CMK (cell line): ENCODE data around the gene WRAP73.

Source experiments
- DNase-seq: peaks from one replicate; pipeline ENCODE4 v3.0.0-alpha.2; 2010; ENCODE audit warnings: low read depth

WRAP73 gene

DNA sequence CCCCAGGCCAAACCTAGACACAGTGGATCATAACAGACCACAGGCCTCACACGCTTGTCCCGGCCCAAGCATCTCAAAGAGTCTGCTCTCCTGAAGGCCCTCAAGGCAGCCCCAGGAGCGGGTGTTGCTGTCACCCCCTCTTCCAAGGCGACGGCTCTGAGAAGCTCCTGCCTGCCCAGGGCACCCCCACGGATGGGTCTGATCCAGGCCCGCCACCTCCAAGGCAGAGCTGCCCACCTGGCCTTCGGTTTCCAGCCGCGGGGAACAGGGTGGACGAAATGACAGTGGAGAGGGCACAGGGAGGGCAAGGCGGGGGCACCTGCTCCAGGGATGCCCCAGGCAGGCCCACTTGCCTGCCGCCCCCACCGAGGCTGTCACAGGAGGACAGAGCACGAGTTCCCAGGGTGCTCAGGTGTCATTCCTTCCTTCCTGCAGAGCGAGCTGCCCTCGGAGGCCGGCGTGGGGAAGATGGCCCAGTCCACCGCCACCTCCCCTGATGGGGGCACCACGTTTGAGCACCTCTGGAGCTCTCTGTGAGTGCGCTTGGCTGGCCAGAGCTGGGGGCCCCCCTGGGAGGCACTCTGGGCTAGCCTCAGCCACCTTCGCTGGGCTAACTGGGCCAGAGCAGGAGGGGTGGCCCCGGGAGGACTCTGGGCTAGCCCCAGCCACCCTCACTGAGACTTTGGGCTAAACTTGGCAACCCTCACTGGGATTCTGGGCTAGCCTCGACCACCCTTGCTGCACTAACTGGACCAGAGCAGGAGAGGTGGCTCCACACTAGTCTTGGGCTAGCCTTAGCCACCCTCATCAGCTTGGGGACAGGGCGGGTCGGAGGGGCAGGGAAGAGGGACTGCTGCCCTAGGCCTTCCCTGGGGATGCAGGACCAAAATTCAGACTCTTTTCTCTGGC lies 32.2 kb upstream of the WRAP73 start:
- no peak for DNase-seq

DNA sequence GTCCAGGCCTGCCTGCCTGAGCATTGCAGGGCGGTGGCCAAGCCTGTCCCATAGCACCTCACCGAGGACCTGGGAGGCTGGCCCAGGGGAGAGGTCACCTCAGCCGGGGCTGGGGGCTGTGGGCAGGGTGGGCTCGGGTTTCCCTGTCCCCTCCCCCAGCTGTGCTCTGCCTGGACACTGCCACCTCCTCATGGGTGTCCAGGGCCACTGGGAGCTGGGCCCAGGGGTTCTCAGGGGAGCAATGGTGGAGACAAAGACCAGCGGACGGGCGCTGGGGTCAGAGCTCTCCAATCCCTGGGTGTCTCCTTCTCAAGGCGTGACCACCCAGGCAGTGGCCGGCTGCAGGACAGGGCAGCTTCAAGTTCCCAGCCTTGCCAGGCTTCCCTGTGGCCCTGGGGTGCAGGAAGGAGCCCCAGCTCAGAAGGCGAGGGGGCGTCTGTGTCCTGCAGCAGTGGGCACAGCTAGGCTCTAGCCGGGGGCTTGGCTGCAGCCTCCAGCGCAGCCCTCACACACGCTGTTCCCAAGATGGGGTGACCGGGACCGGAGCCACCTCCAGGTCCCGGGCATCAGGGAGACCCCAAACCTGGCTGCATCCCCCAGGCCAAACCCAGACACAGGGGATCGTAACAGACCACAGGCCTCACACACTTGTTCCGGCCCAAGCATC lies 31.5 kb upstream of the WRAP73 start:
- DNase-seq: no peak

DNA sequence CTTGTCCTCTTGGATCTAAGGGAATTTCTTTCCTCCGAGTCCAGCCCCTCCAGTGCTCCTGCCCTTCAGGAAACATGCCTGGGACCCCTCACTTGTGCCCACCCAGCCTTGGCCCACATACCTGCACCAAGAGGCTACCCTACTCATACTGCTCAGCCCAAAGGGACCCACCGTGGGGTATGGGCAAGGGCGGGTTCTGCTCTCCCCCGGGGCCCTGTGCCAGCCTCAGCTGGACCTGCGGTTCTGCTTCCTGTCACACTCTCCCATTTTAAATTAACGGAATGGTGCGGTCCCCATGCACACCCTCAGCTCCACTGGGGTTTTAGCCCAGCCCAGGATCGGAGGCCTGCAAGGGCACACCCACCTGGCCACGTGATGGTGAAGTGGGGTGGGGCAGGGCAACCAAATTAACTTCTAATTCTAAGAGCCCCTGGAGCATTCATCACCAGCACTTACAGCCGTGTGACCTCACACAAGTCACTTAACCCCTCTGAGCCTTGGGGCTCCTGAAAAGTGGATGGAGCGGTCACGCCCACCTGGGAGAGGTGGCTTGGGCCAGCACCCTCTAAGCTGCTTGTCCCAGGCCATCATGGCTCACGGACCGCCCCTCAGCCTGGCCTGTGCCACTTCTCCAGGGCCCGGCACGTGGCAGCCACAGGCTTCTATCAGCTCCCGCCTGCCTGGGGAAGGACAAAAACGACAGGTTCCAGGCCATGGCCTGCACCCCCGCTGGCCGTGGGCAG lies 30.8 kb upstream of the WRAP73 start:
- no peak for DNase-seq

DNA sequence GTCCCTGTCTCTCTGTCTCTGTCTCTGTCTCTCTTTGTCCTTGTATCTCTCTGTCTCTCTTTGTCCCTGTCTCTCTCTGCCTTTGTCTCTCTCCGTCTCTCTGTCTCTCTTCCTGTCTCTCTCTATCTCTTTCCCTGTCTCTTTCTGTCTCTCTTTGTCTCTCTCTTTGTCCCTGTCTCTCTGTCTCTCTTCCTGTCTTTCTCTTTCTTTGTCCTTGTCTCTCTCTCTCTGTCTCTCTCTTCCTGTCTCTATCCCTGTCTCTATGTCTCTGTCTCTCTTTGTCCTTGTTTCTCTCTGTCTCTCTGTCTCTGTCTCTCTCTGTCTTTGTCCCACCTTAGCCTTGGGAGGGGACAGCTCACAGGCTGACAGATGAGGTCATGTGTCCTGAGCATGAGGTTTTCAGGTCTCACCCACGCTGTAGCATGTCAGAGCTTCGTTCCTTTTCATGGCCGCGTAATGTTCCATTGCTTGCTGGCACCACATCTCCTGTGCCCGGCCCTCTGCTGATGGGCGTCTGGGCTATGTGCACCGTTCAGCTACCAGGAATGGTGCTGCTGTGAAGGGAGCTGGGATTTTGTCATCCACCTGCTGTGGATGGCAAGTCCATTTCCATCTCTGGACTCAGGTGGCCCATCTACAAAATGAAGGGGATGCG lies 30.0 kb upstream of the WRAP73 start:
- no peak for DNase-seq

DNA sequence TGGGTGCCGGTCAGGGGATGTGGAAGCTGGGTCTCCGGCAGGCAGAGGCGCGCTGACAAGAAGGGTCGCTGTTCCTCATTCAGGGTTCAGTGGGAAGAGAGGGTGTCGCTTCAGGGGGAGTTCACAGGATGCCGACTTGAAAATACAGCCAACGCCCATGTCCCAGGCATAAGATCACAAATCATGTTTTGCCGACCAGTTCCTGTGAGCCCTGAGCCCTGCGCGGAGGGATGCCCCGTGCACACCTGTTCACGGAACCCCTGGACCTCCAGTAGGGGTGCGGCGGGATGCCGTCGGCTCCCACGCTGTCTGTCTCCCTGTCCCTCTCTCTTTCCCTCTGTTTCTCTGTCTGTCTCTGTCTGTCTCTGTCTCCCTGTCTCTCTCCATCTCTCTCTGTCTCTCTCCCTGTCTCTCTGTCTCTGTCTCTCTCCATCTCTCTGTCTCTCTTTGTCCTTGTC lies 29.2 kb upstream of the WRAP73 start:
- no peak for DNase-seq

DNA sequence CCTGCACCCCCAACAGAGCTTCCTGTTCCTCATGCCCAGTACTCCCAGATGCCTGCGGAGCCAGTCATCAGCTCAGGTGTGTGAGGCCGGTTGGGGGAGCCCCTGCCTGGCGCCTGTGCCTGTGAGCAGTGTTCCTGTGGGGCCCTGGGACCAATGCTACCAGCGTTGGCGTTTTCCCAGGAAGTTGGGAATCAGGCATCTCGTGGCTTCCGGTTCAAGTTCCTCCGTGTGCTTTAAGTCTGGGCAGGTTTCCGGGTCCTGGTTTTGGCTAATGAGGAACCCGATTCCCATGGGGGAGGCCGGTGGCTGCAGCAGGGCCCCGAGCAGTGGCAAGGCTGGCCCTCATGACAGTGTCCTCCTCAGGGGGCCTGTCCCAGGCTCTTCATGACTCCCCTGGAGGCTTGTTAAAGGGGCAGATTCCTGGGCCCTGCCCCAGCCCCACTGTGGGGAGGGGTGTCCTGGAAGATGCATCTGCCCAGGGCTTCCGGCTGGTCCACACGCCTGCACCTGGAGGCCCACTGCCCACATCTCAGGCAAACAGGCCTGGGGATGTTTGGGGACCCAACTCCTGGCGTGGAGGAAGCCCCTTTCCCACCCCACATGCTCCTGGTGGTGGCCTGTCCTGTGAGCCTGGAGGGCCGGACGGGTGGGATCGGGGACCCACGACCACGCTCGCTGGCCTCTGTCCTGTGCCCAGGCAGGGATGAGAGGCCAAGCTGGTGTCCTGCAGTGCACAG lies 28.6 kb upstream of the WRAP73 start:
- no peak for DNase-seq

DNA sequence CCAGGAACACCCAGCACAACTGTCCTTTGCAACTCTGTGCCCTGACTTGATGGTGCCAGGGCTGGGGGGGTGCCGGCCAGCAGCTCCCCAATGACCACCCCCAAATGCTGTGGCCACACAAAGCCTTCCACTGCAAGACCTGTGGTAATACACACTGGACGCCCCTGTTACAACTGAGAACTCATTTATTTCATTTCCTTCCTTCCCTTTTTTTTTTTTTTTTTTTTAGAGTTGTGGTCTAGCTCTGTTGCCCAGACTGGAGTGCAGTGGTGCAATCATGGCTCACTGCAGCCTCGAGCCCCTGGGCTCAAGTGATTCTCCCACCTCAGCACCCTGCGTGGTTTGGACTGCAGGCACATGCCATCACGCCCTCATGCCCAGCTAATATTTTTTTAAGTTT lies 27.6 kb upstream of the WRAP73 start:
- DNase-seq: no peak

DNA sequence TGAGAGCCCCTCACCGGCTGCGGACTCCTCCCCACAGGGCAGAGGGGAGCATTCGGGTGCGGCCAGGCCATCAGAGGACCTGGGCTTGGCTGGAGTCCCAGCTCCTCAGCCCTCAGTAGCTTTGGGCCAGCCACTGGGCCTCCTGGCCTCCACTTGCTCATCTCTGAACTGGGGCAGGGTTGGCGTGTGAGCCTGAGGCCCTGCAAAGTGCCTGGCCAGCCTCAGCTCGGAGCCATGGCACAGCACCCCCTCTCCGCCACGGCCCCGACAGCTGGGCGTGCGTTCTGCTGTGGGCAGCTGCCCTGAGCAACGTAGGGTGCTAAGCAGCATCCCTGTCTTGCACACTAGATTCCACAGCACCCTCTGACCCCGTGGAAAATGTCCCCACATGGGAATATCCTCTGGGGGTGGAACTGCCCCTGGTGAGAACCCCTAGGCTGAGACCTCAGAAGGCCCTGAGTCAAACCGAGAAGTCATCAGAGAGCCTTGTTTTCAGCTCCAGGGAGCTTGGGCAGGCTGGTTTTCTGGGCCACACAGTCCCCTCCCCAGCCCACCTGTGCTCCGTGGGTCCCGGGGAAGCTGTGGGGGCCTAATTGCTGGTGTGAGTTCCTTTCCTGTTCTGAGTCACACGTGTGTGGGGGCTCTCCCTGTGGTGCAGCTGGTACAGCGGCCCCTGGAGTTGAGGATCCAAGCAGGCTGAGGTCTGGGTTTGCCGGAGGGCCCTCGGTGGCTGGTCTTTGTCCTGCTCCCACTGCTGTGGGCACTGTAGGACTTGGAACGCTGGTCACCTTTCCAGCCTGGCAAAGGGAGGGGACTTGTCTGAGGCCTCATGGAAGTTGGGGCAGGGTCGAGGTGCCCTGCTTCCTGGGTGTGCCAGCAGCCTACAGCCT lies 26.9 kb upstream of the WRAP73 start:
- no peak for DNase-seq

DNA sequence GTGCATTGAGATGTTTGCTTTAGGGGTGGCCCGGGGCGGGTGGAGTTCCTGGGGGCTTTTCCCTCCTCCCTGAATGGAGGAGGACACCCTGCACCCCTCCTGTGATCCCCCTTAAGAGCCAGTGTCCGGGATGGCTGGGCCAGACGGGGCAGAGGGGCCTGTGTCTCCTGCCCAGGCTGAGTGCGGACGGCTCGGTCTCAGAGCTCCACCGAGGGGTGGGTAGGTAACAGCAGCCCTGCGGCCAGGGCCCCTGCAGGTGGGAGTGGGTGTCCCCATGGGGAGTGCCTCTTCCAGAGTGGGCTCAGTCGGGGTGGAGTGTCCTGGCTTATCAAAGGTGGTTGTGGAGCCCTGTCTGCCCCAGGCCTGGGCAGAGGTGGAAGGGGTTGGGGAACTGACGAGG lies 25.5 kb upstream of the WRAP73 start:
- DNase-seq: no peak

DNA sequence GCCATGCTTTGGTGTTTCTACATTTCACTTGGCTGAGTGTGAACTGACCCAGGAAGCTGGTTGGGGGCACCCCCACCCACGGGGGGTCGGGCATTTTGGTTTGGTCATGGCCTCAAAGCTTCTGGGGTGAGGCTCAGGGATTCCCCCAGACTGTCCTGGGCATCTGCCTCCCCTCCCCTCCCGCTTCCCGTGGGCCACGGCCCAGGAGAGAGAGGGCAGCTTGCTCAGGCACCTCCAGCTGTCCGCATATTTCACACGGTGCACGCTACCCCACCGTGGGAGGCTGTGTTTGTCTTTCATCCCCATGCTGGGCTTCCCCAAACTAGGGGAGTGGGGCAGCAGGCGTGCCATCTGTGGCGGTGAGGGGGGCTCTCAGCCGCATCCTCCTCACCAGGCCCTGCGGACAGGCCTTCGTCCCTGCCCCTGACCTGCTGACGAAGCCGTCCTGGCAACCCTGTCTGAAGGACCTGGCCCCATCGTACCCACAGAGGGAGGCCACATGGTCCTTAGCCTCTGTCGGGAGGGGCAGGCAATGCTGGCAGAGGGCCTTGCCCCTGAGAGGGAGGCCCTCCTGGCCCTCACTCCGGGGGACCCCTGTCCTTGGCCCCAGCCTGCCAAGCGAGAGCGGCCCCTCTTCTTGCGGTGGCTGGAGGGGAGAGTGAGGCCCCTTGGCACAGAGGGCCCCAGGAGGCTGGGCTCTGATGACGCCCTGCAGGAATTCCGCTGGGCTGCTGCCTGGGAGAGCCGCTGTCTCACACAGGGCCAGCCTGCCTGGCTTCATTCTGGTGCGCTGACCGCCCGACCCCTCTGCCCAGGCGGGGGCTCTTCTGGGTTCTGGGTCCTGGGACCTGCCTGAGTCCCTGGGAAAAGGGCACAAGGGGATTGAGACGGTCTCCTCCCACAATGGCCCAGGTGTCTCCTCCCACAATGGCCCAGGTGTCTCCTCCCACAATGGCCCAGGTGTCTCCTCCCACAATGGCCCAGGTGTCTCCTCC lies 24.5 kb upstream of the WRAP73 start:
- DNase-seq: no peak

DNA sequence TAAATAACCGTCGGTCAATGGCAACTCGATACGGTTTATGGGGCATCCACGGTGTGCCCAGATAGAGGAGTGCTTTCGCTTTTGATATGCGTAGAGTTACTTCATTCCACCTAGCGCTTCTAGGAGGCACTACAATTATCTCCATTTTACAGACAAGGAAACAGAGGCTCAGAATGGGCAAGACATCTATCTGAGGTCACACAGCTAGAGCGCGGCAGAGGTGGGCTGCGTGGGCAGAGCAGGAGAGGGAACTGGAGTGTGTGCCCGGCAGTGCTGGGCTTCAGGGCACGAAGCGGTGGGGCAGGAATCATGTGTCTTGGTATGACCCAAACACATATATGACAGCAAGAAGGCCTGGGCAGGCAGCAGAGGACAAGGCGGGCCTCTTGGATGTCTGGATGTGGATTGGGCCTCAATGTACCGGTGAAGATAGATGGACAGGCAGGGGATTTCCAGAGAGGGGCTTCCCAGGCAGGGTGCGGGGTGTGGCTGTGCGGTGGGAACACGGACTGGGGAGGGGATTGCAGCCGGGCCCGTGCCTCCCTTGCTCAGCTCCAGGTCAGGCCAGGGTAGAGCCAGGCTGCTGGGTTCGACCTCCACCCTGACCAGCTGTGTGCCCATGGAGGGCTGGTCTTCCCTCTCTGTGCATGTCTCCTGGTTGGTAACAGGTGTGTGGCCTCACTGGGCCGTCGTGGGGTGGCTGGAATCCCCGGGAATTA lies 23.6 kb upstream of the WRAP73 start:
- DNase-seq: no peak

DNA sequence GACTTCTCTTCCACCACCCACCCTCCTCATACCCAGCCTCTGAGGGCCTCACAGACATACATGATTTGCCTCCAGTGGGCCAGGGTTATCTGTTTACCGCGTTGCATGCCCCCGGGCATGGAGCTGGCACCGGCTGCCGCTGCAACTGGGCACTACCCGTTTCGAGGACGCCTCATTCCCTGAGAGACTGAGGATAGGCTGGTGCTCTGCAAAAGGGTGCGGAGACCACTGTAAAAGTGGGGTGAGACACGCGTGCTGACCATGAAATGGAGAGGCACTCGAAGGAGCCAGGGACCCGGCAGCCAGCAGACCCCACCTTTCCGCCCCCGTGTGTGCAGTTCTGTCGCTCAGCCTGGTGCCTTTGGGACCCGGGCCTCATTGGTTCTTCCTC lies 23.1 kb upstream of the WRAP73 start:
- DNase-seq: no peak

DNA sequence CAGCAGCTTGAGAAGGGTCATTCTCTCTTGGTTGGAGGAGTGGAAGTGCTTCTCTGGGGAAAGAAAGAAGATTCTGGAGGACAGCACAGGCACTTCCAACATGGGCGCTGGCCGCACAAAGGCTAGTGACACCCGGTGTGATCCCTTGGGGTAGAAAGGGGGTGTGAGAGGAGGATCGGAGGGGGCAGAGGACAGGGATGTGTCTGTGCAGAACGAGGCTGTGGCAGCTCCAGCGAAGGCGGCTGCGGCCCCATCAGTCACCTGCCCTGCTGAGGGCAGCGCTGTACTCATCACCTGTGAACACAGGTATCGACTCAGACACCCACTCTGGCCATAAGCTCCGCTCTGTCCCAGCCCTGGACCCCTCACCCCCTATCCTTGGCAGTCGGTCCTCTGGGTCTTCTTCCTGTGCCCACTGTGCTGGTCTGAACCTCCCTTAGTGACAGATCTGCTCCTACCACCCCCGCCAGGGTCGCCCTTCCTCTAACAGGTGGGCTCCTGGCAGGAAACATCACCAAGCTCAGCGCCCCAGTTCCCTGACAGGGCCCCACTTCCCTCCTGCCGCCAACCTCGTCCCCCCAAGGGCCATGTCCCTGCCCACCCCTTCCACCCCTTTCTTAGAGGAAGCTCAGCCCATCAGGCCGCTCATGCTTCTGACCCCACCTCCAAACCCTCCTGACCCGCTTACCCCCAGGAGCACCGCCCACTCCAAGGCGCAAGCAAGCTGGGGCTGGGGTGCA lies 22.5 kb upstream of the WRAP73 start:
- DNase-seq: no peak

DNA sequence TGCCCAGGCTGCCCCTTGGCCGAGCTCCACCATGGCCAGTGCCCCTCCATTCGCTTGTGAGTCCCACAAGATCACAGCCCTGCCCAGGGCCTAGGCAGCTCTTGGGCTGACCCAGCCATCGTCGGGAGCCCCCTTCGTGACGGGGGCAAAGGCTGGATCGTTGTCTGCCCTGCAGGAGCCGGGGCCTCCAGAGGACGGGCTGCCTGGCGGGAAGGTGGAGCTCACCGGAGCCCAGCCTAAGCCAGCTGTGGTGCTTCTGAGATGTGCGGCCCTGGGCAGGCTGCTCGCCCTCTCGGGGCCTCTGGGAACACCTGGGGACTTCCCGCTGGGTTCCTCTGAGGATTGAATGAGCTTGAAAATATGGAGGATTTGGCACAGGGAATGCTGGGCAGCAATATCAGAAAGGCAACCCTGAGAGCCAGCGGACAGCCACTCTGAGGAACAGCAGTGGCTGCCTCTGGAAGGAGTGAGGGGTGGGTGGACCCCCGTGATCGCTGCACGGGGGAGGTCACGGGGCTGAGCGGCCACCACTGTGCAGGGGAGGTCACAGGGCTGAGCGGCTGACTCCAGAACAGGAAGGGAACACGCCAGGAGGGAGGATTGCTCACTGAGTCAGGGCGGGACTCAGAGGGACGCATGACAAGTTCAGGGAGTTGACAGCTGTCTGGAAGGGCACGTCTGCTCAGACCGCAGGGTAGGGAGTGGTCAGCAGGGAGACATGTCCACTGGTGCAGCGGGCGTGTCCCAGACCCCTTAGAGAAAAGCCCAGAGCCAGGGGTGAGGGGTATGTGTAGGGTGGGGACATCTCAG lies 21.7 kb upstream of the WRAP73 start:
- DNase-seq: no peak

DNA sequence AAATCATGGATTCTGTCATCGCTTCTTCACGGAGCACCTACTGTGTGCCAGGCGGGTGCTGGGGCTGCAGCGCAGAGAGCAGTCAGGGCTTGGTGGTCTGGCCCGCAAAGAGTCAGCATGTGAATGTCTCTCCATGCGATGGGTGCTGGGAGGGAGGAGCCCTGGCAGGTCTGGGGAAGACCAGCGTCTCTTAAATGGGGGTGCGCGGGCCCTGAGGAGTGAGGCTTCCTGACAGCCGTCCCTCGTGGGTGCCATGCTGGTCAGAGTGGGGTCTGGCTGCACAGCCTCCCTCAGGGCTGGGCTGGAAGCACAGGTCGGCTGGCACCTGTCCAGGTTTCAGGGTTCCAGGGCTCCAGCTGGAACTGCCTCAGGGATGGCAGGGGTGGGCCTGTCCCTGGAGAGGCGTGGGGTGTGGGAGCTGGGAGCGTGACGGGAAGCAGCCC lies 20.9 kb upstream of the WRAP73 start:
- no peak for DNase-seq

DNA sequence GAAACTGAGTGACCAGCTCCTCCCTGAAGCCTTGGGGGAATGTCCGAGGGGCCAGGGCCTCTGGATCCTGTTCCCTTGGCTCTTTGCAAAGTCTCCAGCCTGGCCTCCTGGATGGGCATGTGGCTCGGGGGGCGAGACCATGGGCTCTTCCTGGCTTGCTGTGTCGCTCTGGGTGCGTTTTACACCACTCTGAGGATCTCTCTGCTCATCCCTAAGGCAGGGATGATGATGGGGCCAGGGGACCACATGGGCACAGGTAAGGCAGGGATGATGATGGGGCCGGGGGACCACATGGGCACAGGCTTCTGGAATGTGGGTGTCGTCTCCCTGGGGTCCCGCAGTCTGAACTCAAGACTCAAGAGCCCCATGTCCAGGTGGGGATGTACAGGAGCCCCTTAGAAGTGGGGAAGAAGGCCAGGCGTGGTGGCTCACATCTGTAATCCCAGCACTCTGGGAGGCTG lies 20.1 kb upstream of the WRAP73 start:
- no peak for DNase-seq

DNA sequence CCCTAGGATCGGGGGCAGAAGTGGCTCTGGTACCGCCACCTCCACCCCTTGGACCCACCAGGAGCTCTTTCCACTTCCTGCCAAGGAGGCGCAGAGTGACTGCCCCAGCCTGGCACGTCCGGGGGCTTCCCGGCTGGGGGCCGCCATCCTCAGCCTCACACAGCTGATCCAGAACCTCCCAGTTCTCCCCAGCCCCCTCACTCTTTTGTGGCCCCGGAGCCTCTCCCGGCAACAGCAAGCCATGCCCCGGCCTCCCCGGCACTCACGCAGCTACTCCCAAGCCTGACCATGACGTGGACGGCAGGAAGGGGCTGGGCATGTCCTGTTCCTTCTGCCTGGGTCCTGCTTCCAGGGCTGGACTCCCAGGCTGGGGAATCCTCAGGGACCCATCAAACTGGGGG lies 19.5 kb upstream of the WRAP73 start:
- DNase-seq: no peak
